CD14-positive monocyte (primary cell): ENCODE data around the gene RASSF7. TPM values are rescaled to one million over a fixed set of nuclear protein-coding genes. Genes with fewer than 3 reads are reported as not detected.

Experiments
- DNase-seq, 3 donors: peaks; one replicate each; pipeline ENCODE4 v3.0.0-alpha.2; 2011 to 2022
- H2AFZ ChIP-seq: 2 replicates; pipeline ENCODE4 v1.6.0; 2012; ENCODE audit warnings: mild to moderate bottlenecking, low read depth, low read length, inconsistent platforms; ENCODE audit not compliant: insufficient read depth, poor library complexity, severe bottlenecking
- H3K27ac ChIP-seq, 2 donors: 1 replicate in 1 of 2; 2 replicates in 1 of 2; pipeline ENCODE4 v1.5.1; 2012 to 2013; ENCODE audit warnings: low read length in 2 of 2, control low read depth in 1 of 2, inconsistent platforms in 1 of 2, low read depth in 1 of 2, mild to moderate bottlenecking in 1 of 2
- H3K27me3 ChIP-seq, 2 donors: one replicate each; pipeline versions ENCODE4 v1.6.0 to v1.6.1; 2011 to 2013; ENCODE audit warnings: low read length in 2 of 2; ENCODE audit not compliant: control insufficient read depth in 2 of 2, insufficient read depth in 2 of 2
- H3K36me3 ChIP-seq, 2 donors: replicated peaks in 1 of 2; 1 replicate in 1 of 2; 2 replicates in 1 of 2; pipeline versions ENCODE4 v1.5.1 to v1.6.1; 2012 to 2013; ENCODE audit warnings: low read length in 2 of 2, control low read depth in 1 of 2, inconsistent platforms in 1 of 2, mild to moderate bottlenecking in 1 of 2; ENCODE audit not compliant: insufficient read depth in 2 of 2, control insufficient read depth in 1 of 2
- H3K4me1 ChIP-seq, 2 donors: 1 replicate in 1 of 2; 2 replicates in 1 of 2; pipeline versions ENCODE4 v1.5.1 to v1.6.1; 2012 to 2013; ENCODE audit warnings: low read length in 2 of 2, control low read depth in 1 of 2, inconsistent platforms in 1 of 2, mild to moderate bottlenecking in 1 of 2, moderate library complexity in 1 of 2; ENCODE audit not compliant: insufficient read depth in 2 of 2, control insufficient read depth in 1 of 2
- H3K4me2 ChIP-seq: replicated peaks from 2 replicates; pipeline ENCODE3; 2012; ENCODE audit warnings: low read length, moderate library complexity, mild to moderate bottlenecking; ENCODE audit not compliant: poor library complexity, severe bottlenecking; ENCODE audit errors: extremely low read depth
- H3K4me3 ChIP-seq, 3 experiments: fragments of 200-600 bp in 1 of 3; sonication (generic) in 1 of 3; replicated peaks in 1 of 3; 1 replicate in 2 of 3; 2 replicates in 1 of 3; pipeline ENCODE4 v1.5.1; 2011 to 2013; ENCODE audit warnings: low read length in 3 of 3, mild to moderate bottlenecking in 3 of 3, control low read depth in 2 of 3, low read depth in 2 of 3, inconsistent platforms in 1 of 3, moderate library complexity in 1 of 3
- H3K79me2 ChIP-seq: 2 replicates; pipeline ENCODE4 v1.6.0; 2012; ENCODE audit warnings: mild to moderate bottlenecking, control low read depth, inconsistent platforms, low read length, moderate library complexity; ENCODE audit not compliant: insufficient read depth
- H3K9ac ChIP-seq: 2 replicates; pipeline ENCODE4 v1.6.0; 2017; ENCODE audit warnings: low read length, mild to moderate bottlenecking; ENCODE audit not compliant: insufficient read depth, poor library complexity, severe bottlenecking
- H3K9me3 ChIP-seq, 2 donors: replicated peaks in 1 of 2; 1 replicate in 1 of 2; 2 replicates in 1 of 2; pipeline versions ENCODE4 v1.5.1 to v1.6.1; 2012 to 2013; ENCODE audit warnings: low read length in 2 of 2, control low read depth in 1 of 2; ENCODE audit not compliant: control insufficient read depth in 1 of 2, insufficient read depth in 1 of 2
- H4K20me1 ChIP-seq: 2 replicates; pipeline ENCODE4 v1.6.0; 2012; ENCODE audit warnings: mild to moderate bottlenecking, low read length, control low read depth, moderate library complexity; ENCODE audit not compliant: insufficient read depth
- H3K27ac Mint-ChIP-seq, 7 donors: one replicate each; pipeline ENCODE4 v1.8.0; 2020; ENCODE audit warnings: mild to moderate bottlenecking in 7 of 7, mixed read lengths in 7 of 7, moderate library complexity in 6 of 7, inconsistent platforms in 2 of 7
- H3K27me3 Mint-ChIP-seq, 3 donors: one replicate each; pipeline ENCODE4 v1.8.0; 2021 to 2022; ENCODE audit warnings: low read depth in 3 of 3, mild to moderate bottlenecking in 3 of 3, mixed read lengths in 3 of 3, moderate library complexity in 3 of 3, inconsistent platforms in 1 of 3
- H3K36me3 Mint-ChIP-seq, 2 donors: one replicate each; pipeline ENCODE4 v1.8.0; 2020; ENCODE audit warnings: mixed read lengths in 2 of 2, inconsistent platforms in 1 of 2, mild to moderate bottlenecking in 1 of 2
- H3K4me1 Mint-ChIP-seq: one replicate; pipeline ENCODE4 v1.8.0; 2020; ENCODE audit warnings: mild to moderate bottlenecking, mixed read lengths
- H3K4me3 Mint-ChIP-seq, 2 donors: one replicate each; pipeline ENCODE4 v1.8.0; 2020; ENCODE audit warnings: mild to moderate bottlenecking in 2 of 2, mixed read lengths in 2 of 2, moderate library complexity in 1 of 2
- H3K9me3 Mint-ChIP-seq, 7 donors: one replicate each; pipeline ENCODE4 v1.8.0; 2020 to 2022; ENCODE audit warnings: mixed read lengths in 7 of 7, mild to moderate bottlenecking in 6 of 7, moderate library complexity in 6 of 7, inconsistent platforms in 2 of 7
- CTCF ChIP-seq: fragments of 200-600 bp; IDR thresholded peaks from one replicate; pipeline ENCODE4 v1.8.0; 2022; ENCODE audit warnings: antibody characterized with exemption, mild to moderate bottlenecking
- WGBS: methylation state at CpG from one replicate; pipeline ENCODE4 v1.1.5; 2013; ENCODE audit warnings: missing lambda C conversion rate; ENCODE audit not compliant: insufficient coverage; 5-methylcytosine and 5-hydroxymethylcytosine counted together
- intact Hi-C, 2 donors: fragments of 100-400 bp; cut with micrococcal nuclease; formaldehyde crosslinking; loops; one replicate each; pipeline versions ENCODE4 v1.15.0 to v1.15.1; 2023
- polyA plus RNA-seq, 3 donors: library from polyadenylated mRNA; depleted of rRNA in 1 of 3; unstranded in 2 of 3; stranded (reverse) in 1 of 3; fragments of 300-500 nt in 2 of 3; fragments of >200 nt in 1 of 3; fragmentation: Illumina TruSeq in 2 of 3; gene quantifications; 1 replicate in 2 of 3; 2 replicates in 1 of 3; pipeline ENCODE4 v1.2.3, GENCODE V29; 2012 to 2021

RASSF7 gene
- polyA plus RNA-seq, 3 donors = 10.0 to 26.5 (median 12.4) TPM

GRCh38 chr11:554428-555226 is 6.1 kb upstream of the RASSF7 start:
- Histone ChIP-seq H4K20me1 (no peaks in the 10 kb centered on the region), H3K27ac (no peak overlapping the region), H3K4me1 (peaks cover 2 to 20% of the 10 kb centered on the region in 2 donors), H3K36me3 (no peaks in the 10 kb centered on the region), H3K27me3 (peaks cover 4 to 57% of the 10 kb centered on the region in 2 donors), H3K79me2 (no peaks in the 10 kb centered on the region), H3K4me2 (peak overlapping the region; percentile 71), H3K9me3 (peaks cover 0 to 8% of the 10 kb centered on the region in 2 donors), H3K4me3 (peak overlapping the region in 1 of 3 experiments; percentile 42), H3K9ac (no peak overlapping the region), H2AFZ (no peak overlapping the region)
- TF ChIP-seq CTCF = no peak
- H3K9me3 Mint-ChIP-seq = peaks cover 0 to 10% (median 2%) of the 10 kb centered on the region in 7 donors
- peaks cover 0 to 2% of the 10 kb centered on the region in 2 donors for H3K36me3 Mint-ChIP-seq
- peaks cover 4% of the 10 kb centered on the region for H3K4me1 Mint-ChIP-seq
- peak overlapping the region in 1 of 2 donors; percentile 46 for H3K4me3 Mint-ChIP-seq
- peak; percentile 52 to 70 (median 64) for DNase-seq
- WGBS = 25% methylated on average over 41 of the region's 60 CpGs
- no peak overlapping the region for H3K27ac Mint-ChIP-seq
- intact Hi-C loops = no loop called here
- peaks cover 29 to 67% (median 46%) of the 10 kb centered on the region in 3 donors for H3K27me3 Mint-ChIP-seq

- peak overlapping the region; percentile 51 for H3K4me2 ChIP-seq
- no peak overlapping the region for H3K4me3 ChIP-seq
- H3K4me3 Mint-ChIP-seq = no peak overlapping the region
- H3K27me3 ChIP-seq = peaks cover 4 to 60% of the 10 kb centered on the region in 2 donors
- intact Hi-C loops = no loop called here
- H3K79me2 ChIP-seq = no peaks in the 10 kb centered on the region
- H3K36me3 Mint-ChIP-seq = peaks cover 0 to 2% of the 10 kb centered on the region in 2 donors
- H3K4me1 Mint-ChIP-seq = peaks cover 11% of the 10 kb centered on the region
- H3K9me3 Mint-ChIP-seq = peaks cover 0 to 10% (median 2%) of the 10 kb centered on the region in 7 donors
- H4K20me1 ChIP-seq = no peaks in the 10 kb centered on the region
- H3K9me3 ChIP-seq = peaks cover 0 to 8% of the 10 kb centered on the region in 2 donors
- H3K27ac Mint-ChIP-seq = no peak overlapping the region
- H3K4me1 ChIP-seq = peaks cover 8 to 26% of the 10 kb centered on the region in 2 donors
- no peaks in the 10 kb centered on the region for H3K36me3 ChIP-seq
- no peak overlapping the region for H3K9ac ChIP-seq
- no peak overlapping the region for H2AFZ ChIP-seq
- under 1% methylated on average over 52 of the region's 57 CpGs for WGBS
- no peak for DNase-seq
- H3K27ac ChIP-seq = no peak overlapping the region
- H3K27me3 Mint-ChIP-seq = peaks cover 29 to 71% (median 46%) of the 10 kb centered on the region in 3 donors
- TF ChIP-seq CTCF = peak; percentile 63
Measured at GRCh38 chr11:555227-555779, 5.5 kb upstream of the RASSF7 start.
